Lower lobe of right lung (tissue), 2 donors: ENCODE results near the gene C1orf198. TPM values are rescaled to one million over a fixed set of nuclear protein-coding genes. Genes with fewer than 3 reads are reported as not detected.
A peak's percentile ranks its signal among the peaks of the same experiment; 100 is the strongest.

ENCODE experiments used
- ATAC-seq, 2 donors: fragments of 200-7000 bp; cut with Tn5 transposase; one replicate each; pipeline ENCODE4 v1.9.1; 2020 to 2022; ENCODE audit warnings: mild to moderate bottlenecking in 2 of 2, moderate library complexity in 2 of 2
- DNase-seq: peaks from one replicate; pipeline ENCODE4 v3.0.0-alpha.2; 2020
- H3K27ac ChIP-seq: fragments of 200-600 bp; one replicate; pipeline ENCODE4 v1.8.0; 2022
- H3K27me3 ChIP-seq: fragments of 200-600 bp; one replicate; pipeline ENCODE4 v1.8.0; 2022; ENCODE audit warnings: low read depth
- H3K36me3 ChIP-seq: fragments of 200-600 bp; one replicate; pipeline ENCODE4 v1.8.0; 2022; ENCODE audit warnings: mild to moderate bottlenecking
- H3K4me1 ChIP-seq: fragments of 200-600 bp; one replicate; pipeline ENCODE4 v1.8.0; 2022
- H3K4me3 ChIP-seq: fragments of 200-600 bp; one replicate; pipeline ENCODE4 v1.8.0; 2022; ENCODE audit warnings: mild to moderate bottlenecking
- H3K9me3 ChIP-seq: fragments of 200-600 bp; one replicate; pipeline ENCODE4 v1.8.0; 2022
- CTCF ChIP-seq: fragments of 200-600 bp; IDR thresholded peaks from one replicate; pipeline ENCODE4 v1.8.0; 2022; ENCODE audit warnings: antibody characterized with exemption, mild to moderate bottlenecking
- intact Hi-C: fragments of 100-400 bp; cut with DNase I; formaldehyde crosslinking; loops from one replicate; pipeline ENCODE4 v1.11.0; 2022
- total RNA-seq: library from RNA; stranded (reverse); fragmentation: NEBNext Ultra II Directional; extraction: Animal tissue kit (Norgen Biotek cat#: 25700); gene quantifications from one replicate; pipeline ENCODE4 v1.2.1, GENCODE V29; 2021
- donor health status: DM: no; HTN: yes; CAD: no; lungs with severe emphysema.

The C1orf198 gene
- total RNA-seq, 1 donor from 2014 or later, result 101 TPM

- H3K9me3 ChIP-seq, result peaks cover 5% of the 10 kb centered on the region
- DNase-seq (no peak), ATAC-seq (no peak)
- H3K27ac ChIP-seq, result no peak overlapping the region
- H3K4me1 ChIP-seq, result peaks cover 54% of the 10 kb centered on the region
- intact Hi-C loops, result no loop called here
- no peak overlapping the region for H3K4me3 ChIP-seq
- no peaks in the 10 kb centered on the region for H3K27me3 ChIP-seq
- TF ChIP-seq CTCF, result no peak
- H3K36me3 ChIP-seq, result peaks cover 31% of the 10 kb centered on the region
Measured at GRCh38 chr1:230854423-230854822, 13.9 kb downstream of the C1orf198 start.

GRCh38 chr1:230853731-230854130 is 14.6 kb downstream of the C1orf198 start:
- TF ChIP-seq CTCF, result no peak
- H3K4me3 ChIP-seq, result no peak overlapping the region
- no peaks in the 10 kb centered on the region for H3K27me3 ChIP-seq
- DNase-seq (no peak), ATAC-seq (no peak)
- peaks cover 31% of the 10 kb centered on the region for H3K36me3 ChIP-seq
- peaks cover 5% of the 10 kb centered on the region for H3K9me3 ChIP-seq
- peaks cover 57% of the 10 kb centered on the region for H3K4me1 ChIP-seq
- H3K27ac ChIP-seq, result no peak overlapping the region
- intact Hi-C loops, result no loop called here

GRCh38 chr1:230852959-230853358 is 15.4 kb downstream of the C1orf198 start:
- no peak for TF ChIP-seq CTCF
- peaks cover 58% of the 10 kb centered on the region for H3K4me1 ChIP-seq
- ATAC-seq (no peak), DNase-seq (no peak)
- no peaks in the 10 kb centered on the region for H3K27me3 ChIP-seq
- peaks cover 31% of the 10 kb centered on the region for H3K36me3 ChIP-seq
- H3K27ac ChIP-seq, result no peak overlapping the region
- intact Hi-C loops, result no loop called here
- H3K9me3 ChIP-seq, result peaks cover 5% of the 10 kb centered on the region
- no peak overlapping the region for H3K4me3 ChIP-seq

GRCh38 chr1:230851291-230851691 is 17.0 kb downstream of the C1orf198 start:
- Histone ChIP-seq H3K27ac (peak overlapping the region; percentile 81), H3K4me1 (peaks cover 53% of the 10 kb centered on the region), H3K36me3 (peaks cover 31% of the 10 kb centered on the region), H3K4me3 (no peak overlapping the region), H3K27me3 (no peaks in the 10 kb centered on the region), H3K9me3 (peaks cover 5% of the 10 kb centered on the region)
- no peak for TF ChIP-seq CTCF
- DNase-seq (no peak), ATAC-seq (peak; percentile 74 to 78)
- intact Hi-C loops, result no loop called here

GRCh38 chr1:230850547-230850946 is 17.8 kb downstream of the C1orf198 start:
- intact Hi-C loops, result no loop called here
- Histone ChIP-seq H3K4me1 (peaks cover 53% of the 10 kb centered on the region), H3K4me3 (no peak overlapping the region), H3K9me3 (peaks cover 5% of the 10 kb centered on the region), H3K27me3 (no peaks in the 10 kb centered on the region), H3K27ac (peak overlapping the region; percentile 81), H3K36me3 (peaks cover 31% of the 10 kb centered on the region)
- TF ChIP-seq CTCF, result no peak
- DNase-seq, result no peak
- no peak for ATAC-seq
